ENCODE measurements around the gene CYP4F22.
"Not testable (repeated sequence)": the region's sequence is repeated elsewhere in the genome, so short reads cannot be mapped to it uniquely, and the experiment has no call there.

The CYP4F22 gene

DNA sequence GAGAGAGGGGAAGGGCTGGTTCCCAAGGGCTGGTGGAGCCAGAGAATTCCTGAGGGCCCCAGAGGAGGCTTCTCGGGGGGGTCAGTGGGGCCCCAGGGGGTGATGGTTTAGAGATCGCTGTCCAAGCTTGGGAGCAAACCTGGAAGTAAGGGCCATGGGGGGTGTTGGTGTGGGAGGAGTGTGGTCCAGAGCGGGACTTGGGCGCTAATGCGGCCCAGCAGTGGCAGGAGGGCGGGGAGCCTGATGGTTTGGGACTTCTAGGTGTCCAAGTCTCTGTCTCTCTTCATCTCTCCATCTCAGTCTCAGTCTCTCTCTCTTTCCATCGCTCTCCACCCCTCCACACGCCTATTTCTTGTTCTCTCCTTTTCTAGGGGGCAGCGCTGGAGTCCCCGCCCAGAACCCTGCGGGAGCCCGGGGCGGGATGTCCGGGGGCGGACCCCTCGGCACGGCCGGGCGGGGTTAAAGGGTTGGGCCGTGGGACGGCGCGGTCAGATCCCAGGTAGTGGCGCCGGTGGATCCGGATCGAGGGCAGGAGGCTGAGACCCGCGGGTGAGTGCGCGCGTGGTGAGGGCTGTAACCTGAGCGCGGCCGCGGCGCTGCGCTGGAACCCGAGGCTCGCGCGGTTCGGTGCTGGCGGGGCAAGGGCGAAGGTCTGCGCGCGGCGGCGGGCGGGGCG lies at the start of gene CYP4F22:
CYP4F22 (plus strand) TSS at position 491 of the 676 bp plus-strand sequence. CDS start 16,812 bp downstream, outside the sequence.
- DNase-seq = no peak

GRCh38 chr19:15461694-15462093 lies 46.6 kb upstream of the CYP4F22 start:
- no peak for DNase-seq

- DNase-seq = no peak
Measured at GRCh38 chr19:15463861-15464371, 44.4 kb upstream of the CYP4F22 start.

DNA sequence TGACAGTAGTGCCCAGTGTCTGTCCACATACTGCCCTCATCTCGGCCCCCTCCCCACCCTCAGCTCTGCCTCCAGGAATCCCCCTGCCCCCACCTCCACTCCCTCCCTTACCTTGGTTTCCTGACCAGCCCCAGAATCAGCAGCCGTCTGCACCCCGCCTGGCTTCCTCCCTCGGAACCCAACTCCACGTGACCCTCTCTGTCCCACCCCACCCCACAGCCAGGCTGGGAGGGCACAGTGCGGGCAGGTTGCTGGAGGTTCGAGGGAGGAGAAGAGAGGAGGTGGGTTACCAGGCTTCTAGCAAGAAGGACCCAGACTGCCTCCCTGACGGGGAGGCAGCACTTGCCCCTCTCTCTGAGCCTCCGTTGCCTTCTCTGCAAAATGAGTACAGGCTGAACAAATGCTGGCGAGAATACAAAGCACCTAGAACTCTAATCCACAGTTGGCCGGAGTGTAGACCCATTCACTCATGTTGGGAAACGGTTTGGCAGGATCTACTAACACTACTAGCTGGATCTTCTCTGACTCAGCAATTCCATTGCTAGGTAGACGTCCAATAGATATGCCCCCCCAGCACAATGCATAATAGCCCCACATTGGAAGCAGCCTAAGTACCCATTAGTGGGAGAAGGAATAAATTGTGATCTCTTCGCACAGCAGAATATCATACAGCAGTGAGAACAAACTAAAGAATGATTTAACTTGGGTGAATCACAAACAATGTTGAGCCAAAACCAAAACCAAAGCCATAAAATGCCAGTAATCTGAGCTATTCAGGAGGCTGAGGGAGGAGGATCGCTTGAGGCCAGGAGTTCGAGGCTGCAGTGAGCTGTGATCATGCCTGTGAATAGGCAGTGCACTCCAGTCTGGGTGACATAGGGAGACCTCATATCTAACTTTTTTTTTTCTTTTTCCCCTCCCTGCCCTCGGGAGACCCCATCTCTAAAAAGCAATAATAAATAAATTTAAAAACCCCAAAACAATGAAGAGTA lies 43.6 kb upstream of the CYP4F22 start, which contains the start of gene RASAL3:
RASAL3 (minus strand) TSS at position 151 of the 992 bp plus-strand sequence. CDS start 186 bp downstream, outside the sequence.
- no peak for DNase-seq

DNA sequence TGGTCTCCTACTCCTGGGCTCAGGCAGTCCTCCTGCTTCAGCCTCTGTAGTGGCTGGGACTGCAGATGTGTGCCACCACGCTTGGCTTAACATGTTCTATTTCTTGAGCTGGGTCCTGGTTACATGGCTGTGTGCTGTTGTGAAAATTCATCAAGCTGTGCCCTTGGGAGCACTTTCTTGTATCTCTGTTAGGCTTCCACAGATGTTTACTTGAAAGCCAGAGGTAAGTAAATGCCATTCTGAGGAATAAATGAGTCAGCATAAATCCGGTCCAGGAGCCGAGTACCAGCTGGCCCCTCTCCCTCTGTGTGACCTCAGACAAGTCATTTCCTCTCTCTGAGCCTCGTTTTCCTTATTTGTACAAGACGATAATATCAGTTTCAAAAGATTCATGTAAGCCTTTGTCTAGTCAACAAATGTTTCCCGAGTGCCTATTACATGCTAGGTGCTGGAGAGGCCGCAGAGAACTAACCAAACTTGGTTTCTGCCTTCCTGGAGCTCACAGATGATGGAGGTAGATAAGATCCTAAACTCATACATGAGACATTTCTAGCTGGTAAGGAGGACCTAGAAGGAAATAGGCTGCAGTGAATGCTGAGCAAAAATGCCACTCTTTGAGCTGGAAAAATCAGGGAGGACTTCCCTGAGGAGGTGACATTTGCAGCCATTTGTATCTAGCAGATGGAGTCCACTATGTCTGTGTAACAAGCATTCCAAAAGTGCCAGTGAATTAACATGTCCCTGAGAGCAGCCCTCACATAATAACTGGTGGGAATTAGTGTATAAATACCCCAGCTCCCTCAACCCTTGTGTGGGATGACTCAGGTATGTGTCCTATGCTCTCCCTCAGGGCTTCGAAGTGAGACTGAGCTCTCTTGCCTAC lies 41.2 kb upstream of the CYP4F22 start:
- DNase-seq = no peak

GRCh38 chr19:15467734-15468214 lies 40.6 kb upstream of the CYP4F22 start:
- DNase-seq = no peak

DNA sequence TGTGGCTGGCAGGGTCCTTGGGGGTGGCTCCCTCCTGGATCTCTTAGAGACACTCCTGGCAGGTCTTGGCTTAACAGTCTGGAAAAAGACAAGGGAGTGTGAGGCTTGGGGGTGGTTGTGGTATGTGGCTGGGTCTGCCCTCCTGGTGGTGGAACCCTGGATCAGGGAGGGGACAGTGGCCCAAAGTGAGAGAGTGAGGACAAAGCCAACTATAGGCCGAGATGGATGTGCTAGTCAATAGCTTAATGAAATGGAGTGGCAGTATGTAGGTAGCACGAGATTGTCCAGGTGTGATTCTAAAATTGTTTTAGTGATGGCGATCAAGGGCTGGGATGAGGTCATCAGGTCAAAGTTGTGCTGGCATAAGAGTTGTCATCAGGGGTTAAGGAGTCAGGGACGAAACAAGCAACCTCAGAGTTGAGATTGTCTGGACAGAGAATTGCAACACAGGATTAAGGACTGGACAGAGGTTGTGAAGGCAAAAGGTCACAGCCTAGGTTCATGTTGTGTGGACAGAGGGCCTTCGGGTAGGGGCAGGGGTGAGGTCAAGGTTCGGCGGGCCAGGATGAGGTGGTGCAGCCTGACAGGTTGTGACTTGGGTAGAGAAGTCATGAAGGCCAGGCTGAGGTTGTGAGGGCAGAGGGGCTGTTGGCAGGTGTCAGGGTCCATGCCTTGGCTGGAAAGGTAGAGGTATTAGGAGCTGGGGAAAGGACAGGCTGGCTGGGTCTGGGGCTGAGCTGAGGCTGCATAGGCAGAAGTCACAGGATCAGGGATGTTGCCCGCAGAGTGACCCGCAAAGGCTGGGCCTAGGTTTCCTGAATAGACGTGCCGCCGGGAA lies 39.4 kb upstream of the CYP4F22 start:
- no peak for DNase-seq

GRCh38 chr19:15469513-15470297 lies 38.6 kb upstream of the CYP4F22 start:
- DNase-seq = no peak

DNA sequence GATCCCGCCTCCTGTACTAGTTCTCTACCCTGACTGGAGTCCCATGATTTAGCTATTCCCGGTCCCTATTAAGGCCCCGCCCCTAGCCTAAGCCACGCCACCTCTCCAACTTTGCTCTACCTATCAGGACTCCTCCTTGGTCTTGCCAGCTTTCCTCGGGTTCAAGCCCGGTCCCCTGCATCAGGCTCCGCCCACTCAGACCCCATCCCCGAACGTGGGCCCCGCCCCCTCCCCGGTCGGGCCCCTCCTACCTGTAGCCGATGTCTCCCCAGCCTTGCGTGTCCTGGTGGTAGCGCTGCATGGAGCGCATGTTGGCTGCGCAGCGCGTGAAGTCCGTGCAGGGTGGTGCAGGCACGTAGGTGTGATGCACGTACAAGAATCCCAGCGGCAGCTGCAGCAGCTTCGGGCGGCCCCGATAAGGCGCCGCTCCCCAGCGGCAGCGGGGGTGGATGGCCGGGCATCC lies 36.7 kb upstream of the CYP4F22 start:
- DNase-seq = no peak

DNA sequence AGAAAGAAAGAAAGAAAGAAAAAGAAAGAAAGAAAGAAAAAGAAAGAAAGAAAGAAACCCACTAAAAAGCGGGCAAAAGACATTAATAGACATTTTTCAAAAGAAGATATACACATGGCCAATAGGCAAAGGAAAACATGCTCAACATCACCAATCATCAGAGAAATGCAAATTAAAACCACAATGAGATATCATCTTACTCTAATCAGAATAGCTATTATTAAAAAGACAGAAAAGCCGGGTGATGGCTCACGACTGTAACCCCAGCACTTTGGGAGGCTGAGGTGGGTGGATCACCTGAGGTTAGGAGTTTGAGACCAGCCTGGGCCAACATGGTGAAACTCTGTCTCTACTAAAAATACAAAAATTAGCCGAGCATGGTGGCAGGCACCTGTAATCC lies 34.5 kb upstream of the CYP4F22 start:
- DNase-seq = not testable (repeated sequence)

DNA sequence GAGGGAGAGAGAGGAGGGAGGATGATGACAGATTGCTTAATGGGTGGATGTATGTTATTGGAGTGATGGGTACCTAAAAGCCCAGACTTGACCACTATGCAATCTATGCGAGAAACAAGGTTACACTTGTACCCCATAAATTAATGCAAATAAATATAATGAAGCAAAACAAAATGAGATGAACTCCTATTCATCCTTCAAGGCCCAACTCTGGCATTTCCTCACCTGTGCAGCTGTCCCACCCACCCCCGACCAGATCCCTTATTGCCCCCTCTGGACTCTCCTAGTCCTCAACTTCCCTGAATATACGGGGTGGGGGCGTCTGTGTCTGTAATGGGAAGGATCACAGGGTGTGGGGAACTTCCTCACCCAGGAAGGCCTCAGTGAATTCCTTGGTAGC lies 33.2 kb upstream of the CYP4F22 start:
- DNase-seq = no peak

GRCh38 chr19:15475611-15476010 lies 32.7 kb upstream of the CYP4F22 start:
- DNase-seq = no peak

GRCh38 chr19:15476325-15476724 lies 32.0 kb upstream of the CYP4F22 start:
- DNase-seq = no peak

GRCh38 chr19:15479391-15480345 lies 28.7 kb upstream of the CYP4F22 start, which contains the start of gene PGLYRP2:
PGLYRP2 (minus strand) TSS chr19:15479501; CDS start chr19:15479371, 130 bp downstream.
- no peak for DNase-seq

- not testable (repeated sequence) for DNase-seq
Measured at GRCh38 chr19:15480996-15481395, 27.3 kb upstream of the CYP4F22 start.

GRCh38 chr19:15485768-15486167 lies 22.6 kb upstream of the CYP4F22 start:
- DNase-seq = not testable (repeated sequence)

- DNase-seq = no peak
Measured at GRCh38 chr19:15487038-15487437, 21.3 kb upstream of the CYP4F22 start.

DNA sequence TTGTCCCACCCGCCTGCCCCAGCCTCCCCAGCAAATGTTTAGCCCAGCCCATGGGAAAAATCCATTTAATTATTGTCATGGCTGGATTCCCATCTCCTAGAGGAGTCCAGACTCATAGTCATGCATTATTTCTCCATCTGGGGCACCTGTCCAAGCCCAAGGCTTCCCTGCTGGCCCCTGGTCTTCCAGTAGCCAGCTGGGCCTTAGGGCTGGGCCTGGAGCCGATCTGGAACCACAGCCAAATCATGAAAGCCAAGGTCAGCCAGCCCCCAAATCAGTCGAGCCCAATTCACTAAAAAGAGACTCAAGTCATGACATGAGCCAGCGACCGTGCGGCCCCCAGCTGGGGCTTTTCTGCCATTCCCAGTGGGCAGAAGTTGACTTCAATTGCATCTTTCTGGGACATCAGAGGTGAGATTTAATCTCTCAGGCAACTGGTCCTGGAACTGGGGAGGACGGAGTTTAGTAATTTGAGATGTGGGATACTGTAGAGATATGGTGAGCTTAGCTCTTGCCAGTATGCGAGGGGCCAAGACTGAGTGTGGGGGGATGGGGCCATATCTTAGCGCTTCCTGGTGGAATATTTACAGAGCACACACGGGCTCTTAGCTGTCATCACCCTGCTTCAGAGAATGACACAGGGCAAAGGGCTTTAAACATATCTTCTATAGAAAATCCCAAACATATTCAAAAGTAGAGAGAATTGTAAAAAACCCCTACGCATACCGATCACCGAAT lies 19.7 kb upstream of the CYP4F22 start:
- DNase-seq = no peak
